GM12878 (cell line): ENCODE measurements around the gene TLNRD1. TPM values are rescaled to one million over a fixed set of nuclear protein-coding genes. Genes with fewer than 3 reads are reported as not detected.
A peak's percentile ranks its signal among the peaks of the same experiment; 100 is the strongest.

Experiments used
- ATAC-seq: fragments of 200-7000 bp; cut with Tn5 transposase; 3 replicates; pipeline ENCODE4 v1.9.1; 2020; ENCODE audit warnings: mild to moderate bottlenecking, moderate library complexity
- BruUV-seq: library from RNA; stranded (reverse); fragments of 400-500 nt; replicated peaks from 2 replicates; lab custom pipeline; 2021; lab: Mats Ljungman, UMichigan
- CTCF ChIA-PET: fragments of 300-600 bp; sonication (Branson Sonifier 250); formaldehyde crosslinking; extraction: SDS; loops from one replicate; lab custom pipeline; 2021; ENCODE audit warnings: inconsistent platforms; lab: Yijun Ruan, JAX
- POLR2A ChIA-PET: fragments of 350-600 bp; formaldehyde crosslinking; extraction: SDS; loops from one replicate; lab custom pipeline; 2021; ENCODE audit warnings: inconsistent platforms; lab: Charles Lee
- RAD21 ChIA-PET: fragments of 300-600 bp; sonication (Branson Sonifier 250); formaldehyde crosslinking; loops from one replicate; lab custom pipeline; 2023; ENCODE audit warnings: antibody characterized with exemption; ENCODE audit not compliant: unreplicated experiment; lab: Charles Lee
- SMC1A ChIA-PET: fragments of 300-600 bp; sonication (Branson Sonifier 250); formaldehyde crosslinking; loops from one replicate; lab custom pipeline; 2023; ENCODE audit not compliant: unreplicated experiment, uncharacterized antibody; lab: Charles Lee
- DNase-seq: peaks from one replicate; pipeline ENCODE4 v3.0.0-alpha.2; 2011; ENCODE audit warnings: low read depth, low spot score
- FAIRE-seq: peaks from 3 replicates; lab custom pipeline; 2011; peaks lifted over from hg19 to GRCh38; lab: Jason Lieb, UNC
- H2AFZ ChIP-seq: 2 replicates; pipeline ENCODE4 v1.6.0; 2011; ENCODE audit warnings: low read depth, low read length, control low read depth; ENCODE audit not compliant: control insufficient read depth
- H3K27ac ChIP-seq: 2 replicates; pipeline ENCODE4 v1.5.1; 2011; ENCODE audit warnings: control low read depth; ENCODE audit not compliant: control insufficient read depth, insufficient read depth
- H3K27me3 ChIP-seq, 2 experiments: replicated peaks in 1 of 2; 2 replicates each; pipeline versions ENCODE4 v1.6.0 to v1.6.1; 2011; ENCODE audit warnings: low read length in 1 of 2; ENCODE audit not compliant: control insufficient read depth in 2 of 2, insufficient read depth in 2 of 2
- H3K36me3 ChIP-seq, 2 experiments: 2 replicates each; pipeline ENCODE4 v1.5.1; 2011; ENCODE audit warnings: low read length in 1 of 2; ENCODE audit not compliant: control insufficient read depth in 2 of 2, insufficient read depth in 2 of 2
- H3K4me1 ChIP-seq: 2 replicates; pipeline ENCODE4 v1.6.1; 2011; ENCODE audit warnings: mild to moderate bottlenecking, low read length, moderate library complexity, mixed read lengths; ENCODE audit not compliant: control insufficient read depth, insufficient read depth
- H3K4me2 ChIP-seq: 2 replicates; pipeline ENCODE4 v1.6.0; 2011; ENCODE audit warnings: control low read depth; ENCODE audit not compliant: control insufficient read depth, insufficient read depth
- H3K4me3 ChIP-seq: fragments of 200-600 bp; sonication (generic); 2 replicates; pipeline ENCODE4 v1.5.1; 2016
- H3K79me2 ChIP-seq: 2 replicates; pipeline ENCODE4 v1.6.0; 2011; ENCODE audit warnings: low read length; ENCODE audit not compliant: control insufficient read depth, insufficient read depth
- H3K9ac ChIP-seq: 2 replicates; pipeline ENCODE4 v1.8.0; 2011; ENCODE audit warnings: low read length, control low read depth, mixed read lengths; ENCODE audit not compliant: control insufficient read depth, insufficient read depth
- H3K9me3 ChIP-seq: replicated peaks from 3 replicates; pipeline ENCODE4 v1.5.1; 2011; ENCODE audit warnings: mild to moderate bottlenecking, low read length; ENCODE audit not compliant: control insufficient read depth, insufficient read depth
- H4K20me1 ChIP-seq: 2 replicates; pipeline ENCODE4 v1.6.0; 2011; ENCODE audit not compliant: control insufficient read depth, insufficient read depth
- BRCA1 ChIP-seq: IDR thresholded peaks from 2 replicates; pipeline ENCODE4 v1.6.1; 2011; ENCODE audit warnings: low read depth, low read length, improper control_type of control experiment
- CBFB ChIP-seq: IDR thresholded peaks from 2 replicates; pipeline ENCODE4 v1.6.1; 2016; ENCODE audit warnings: antibody characterized with exemption, low read depth
- EP300 ChIP-seq, 2 experiments: fragments of 150-350 bp in 1 of 2; IDR thresholded peaks; 2 replicates each; pipeline ENCODE4 v1.6.1; 2011 to 2012; ENCODE audit warnings: low read depth in 2 of 2, low read length in 2 of 2, borderline replicate concordance in 1 of 2, improper control_type of control experiment in 1 of 2, inconsistent platforms in 1 of 2; ENCODE audit not compliant: control insufficient read depth in 1 of 2
- FOS ChIP-seq: IDR thresholded peaks from 3 replicates; pipeline ENCODE4 v1.6.1; 2011; ENCODE audit warnings: borderline replicate concordance; ENCODE audit not compliant: insufficient read length; ENCODE audit errors: extremely low read depth
- HDAC2 ChIP-seq: fragments of 200-600 bp; sonication (generic); IDR thresholded peaks from 2 replicates; pipeline ENCODE4 v1.6.1; 2017
- HDGF ChIP-seq: fragments of 450-650 bp; IDR thresholded peaks from 2 replicates; pipeline ENCODE4 v1.6.1; 2016; ENCODE audit warnings: antibody characterized with exemption
- IKZF1 ChIP-seq: fragments of 450-650 bp; conservative IDR thresholded peaks from 2 replicates; pipeline ENCODE4 v1.6.1; 2017; ENCODE audit warnings: antibody characterized with exemption, mild to moderate bottlenecking
- IKZF2 ChIP-seq, 2 experiments: fragments of 450-650 bp; IDR thresholded peaks; 2 replicates each; pipeline ENCODE4 v1.6.1; 2017; ENCODE audit warnings: mild to moderate bottlenecking in 2 of 2, moderate library complexity in 2 of 2
- IRF4 ChIP-seq: IDR thresholded peaks from 2 replicates; pipeline ENCODE4 v1.6.1; 2011; ENCODE audit warnings: low read depth, low read length
- JUNB ChIP-seq: IDR thresholded peaks from 2 replicates; pipeline ENCODE4 v1.6.1; 2016; ENCODE audit warnings: antibody characterized with exemption, mild to moderate bottlenecking
- JUND ChIP-seq: IDR thresholded peaks from 2 replicates; pipeline ENCODE4 v1.6.1; 2012; ENCODE audit warnings: low read depth, mild to moderate bottlenecking, low read length, improper control_type of control experiment, moderate library complexity
- KLF5 ChIP-seq: fragments of 450-650 bp; IDR thresholded peaks from 2 replicates; pipeline ENCODE4 v1.6.1; 2014; ENCODE audit warnings: mild to moderate bottlenecking; ENCODE audit not compliant: partially characterized antibody
- MTA2 ChIP-seq: fragments of 450-650 bp; IDR thresholded peaks from 2 replicates; pipeline ENCODE4 v1.6.1; 2016; ENCODE audit warnings: low read depth, mild to moderate bottlenecking, moderate library complexity
- NBN ChIP-seq: fragments of 450-650 bp; IDR thresholded peaks from 2 replicates; pipeline ENCODE4 v1.6.1; 2016
- NFIC ChIP-seq: IDR thresholded peaks from 2 replicates; pipeline ENCODE4 v1.6.1; 2012; ENCODE audit warnings: low read depth, mild to moderate bottlenecking, inconsistent platforms, low read length, moderate library complexity
- RAD51 ChIP-seq: fragments of 450-650 bp; IDR thresholded peaks from 2 replicates; pipeline ENCODE4 v1.6.1; 2016; ENCODE audit warnings: moderate library complexity, mild to moderate bottlenecking, inconsistent platforms
- RELB ChIP-seq: fragments of 450-650 bp; IDR thresholded peaks from 2 replicates; pipeline ENCODE4 v1.6.1; 2017; ENCODE audit warnings: low read depth, mild to moderate bottlenecking, moderate library complexity
- RUNX3 ChIP-seq: IDR thresholded peaks from 2 replicates; pipeline ENCODE4 v1.6.1; 2012; ENCODE audit warnings: low read length, inconsistent platforms
- SKIL ChIP-seq: fragments of 450-650 bp; IDR thresholded peaks from 2 replicates; pipeline ENCODE4 v1.6.1; 2017; ENCODE audit warnings: mild to moderate bottlenecking, low read depth, inconsistent platforms; ENCODE audit not compliant: poor library complexity, severe bottlenecking
- SMAD1 ChIP-seq: fragments of 450-650 bp; IDR thresholded peaks from 2 replicates; pipeline ENCODE4 v1.6.1; 2018; ENCODE audit warnings: mild to moderate bottlenecking, low read depth; ENCODE audit not compliant: partially characterized antibody
- SPI1 ChIP-seq: IDR thresholded peaks from 2 replicates; pipeline ENCODE4 v1.6.1; 2011; ENCODE audit warnings: low read depth, mild to moderate bottlenecking, low read length, moderate library complexity, borderline replicate concordance; ENCODE audit not compliant: insufficient read depth
- WGBS: methylation state at CpG from one replicate; pipeline ENCODE4 v1.1.6; 2016; ENCODE audit warnings: low lambda C conversion rate; ENCODE audit not compliant: insufficient replicate concordance, insufficient coverage; ENCODE audit errors: missing lambda C conversion rate; 5-methylcytosine and 5-hydroxymethylcytosine counted together
- in situ Hi-C: fragments of 300-500 bp; cut with MboI; formaldehyde crosslinking; loops from 9 replicates; pipeline ENCODE4 v1.14.3; 2018; ENCODE audit warnings: mixed read lengths
- intact Hi-C: fragments of 100-400 bp; cut with micrococcal nuclease; formaldehyde crosslinking; loops from one replicate; pipeline ENCODE4 v1.14.2; 2022; ENCODE audit not compliant: unreplicated experiment
- polyA plus RNA-seq, 11 experiments: library from polyadenylated mRNA; depleted of rRNA in 4 of 11; unstranded in 6 of 11; stranded (reverse) in 5 of 11; fragments of >200 nt; fragmentation: Nextera tagmentation in 4 of 11; fragmentation: Illumina TruSeq in 1 of 11; extraction: Ambion mirVana in 4 of 11; extraction: Trizol in 1 of 11; gene quantifications; 1 replicate in 1 of 11; 2 replicates in 10 of 11; pipeline versions ENCODE4 v1.2.1 to v1.2.3, GENCODE V29; 2011 to 2016; ENCODE audit warnings: inconsistent platforms in 2 of 11, missing spikeins in 2 of 11, low read depth in 1 of 11
- total RNA-seq, 4 experiments: library from RNA; depleted of rRNA in 3 of 4; stranded (reverse); fragments of >200 nt in 3 of 4; fragmentation: Illumina TruSeq in 1 of 4; extraction: Trizol in 1 of 4; gene quantifications; 2 replicates each; pipeline versions ENCODE4 v1.2.1 to v1.2.3, GENCODE V29; 2013 to 2021

The TLNRD1 gene
- total and polyA plus RNA-seq, 10 of the 15 experiments (the other 5 are each of a cell fraction or from before 2014, with no cell fraction given) = 2.5 to 44.8 (median 9.1) TPM

- H2AFZ ChIP-seq = no peak overlapping the region
- ChIA-PET POLR2A (no interaction called here), CTCF (interaction anchor here (0.6 to 1.1 kb wide), 2 partner anchors 20 to 456 kb away, joined by 3 read pairs; no protein-coding TSS in a partner anchor), SMC1A (no interaction called here), RAD21 (interaction anchor here (2.1 kb wide), 1 partner anchor 28 kb away, joined by 7 read pairs; no protein-coding TSS in a partner anchor)
- H3K4me1 ChIP-seq = peaks cover 13% of the 10 kb centered on the region
- in situ Hi-C loops = no loop called here
- H3K4me3 ChIP-seq = no peak overlapping the region
- no peaks in the 10 kb centered on the region for H3K79me2 ChIP-seq
- no peaks in the 10 kb centered on the region for H3K9me3 ChIP-seq
- H3K36me3 ChIP-seq = no peaks in the 10 kb centered on the region
- no peak overlapping the region for H3K9ac ChIP-seq
- H3K4me2 ChIP-seq = no peak overlapping the region
- H3K27me3 ChIP-seq = no peaks in the 10 kb centered on the region
- FAIRE-seq (no peak), DNase-seq (no peak), ATAC-seq (peak; percentile 50)
- 26% methylated on average over 2 of the region's 2 CpGs for WGBS
- intact Hi-C loops = loop anchor here (2.0 kb wide), 1 partner anchor 51 kb away; the partner anchor contains the start of gene TLNRD1
- no peaks in the 10 kb centered on the region for H4K20me1 ChIP-seq
- BruUV-seq = no TSS peak
- H3K27ac ChIP-seq = no peak overlapping the region
- TF ChIP-seq RUNX3 = 0 out of 2 replicates have a peak, but pooled peaks have one; percentile 28
- no peak for TF ChIP-seq BRCA1
- no peak for TF ChIP-seq HDGF
- TF ChIP-seq MTA2 = peak; percentile 76
- peak; percentile 38 for TF ChIP-seq SKIL
- peak; percentile 60 for TF ChIP-seq RAD51
- peak; percentile 94 for TF ChIP-seq JUNB
- TF ChIP-seq EP300 (IDR thresholded peaks at IDR 0.05; ENCODE audit: borderline replicate concordance in 1 of 2, control insufficient read depth in 1 of 2, low read depth in 2 of 2, low read length in 2 of 2) = 0 out of 4 replicates have a peak, but pooled peaks of 1 of the 2 experiments have one; percentile 47
- peak; percentile 82 to 86 for TF ChIP-seq IKZF2 (IDR thresholded peaks at IDR 0.05)
- TF ChIP-seq HDAC2 = no peak
- TF ChIP-seq SMAD1 = no peak
- no peak for TF ChIP-seq CBFB
- peak; percentile 74; the same call in 1 of the 2 replicates for TF ChIP-seq JUND
- TF ChIP-seq IKZF1 = peak; percentile 74
- peak; percentile 91 for TF ChIP-seq SPI1
- TF ChIP-seq FOS = no peak
- TF ChIP-seq RELB = peak; percentile 46; the same call in 1 of the 2 replicates
- no peak for TF ChIP-seq NBN
- TF ChIP-seq NFIC = peak; percentile 46; the same call in 1 of the 2 replicates
- TF ChIP-seq KLF5 = no peak
- TF ChIP-seq IRF4 = peak; percentile 71
Observed at GRCh38 chr15:81052046-81052445, 51.3 kb downstream of the TLNRD1 start.
